Measurements from ENCODE around the gene BNC2. TPM values are rescaled to one million over a fixed set of nuclear protein-coding genes. Genes with fewer than 3 reads are reported as not detected.
"Not testable (repeated sequence)": the region's sequence is repeated elsewhere in the genome, so short reads cannot be mapped to it uniquely, and the experiment has no call there.

Gene BNC2
- total and polyA plus RNA-seq, 2 of the 4 experiments (the other 2 are of a cell fraction) = 15.5 to 45.2 TPM

GRCh38 chr9:16539626-16540025 is 330.8 kb downstream of the BNC2 start:
- H3K9me3 ChIP-seq (ENCODE audit: control insufficient read depth, insufficient read depth, low read length); BruUV-seq (replicated peaks); H3K56ac ChIP-seq (ENCODE audit: extremely low read depth, insufficient read depth, low read length); ATAC-seq (ENCODE audit: low read depth); H3K4ac ChIP-seq (ENCODE audit: low read depth, low read length); H3K23ac ChIP-seq (ENCODE audit: low read depth, low read length); H2BK20ac ChIP-seq (ENCODE audit: low read depth, low read length); H2AFZ ChIP-seq (replicated peaks; ENCODE audit: low read length, poor library complexity); CTCF ChIA-PET; H2AK5ac ChIP-seq (ENCODE audit: low read depth, low read length); H3K4me3 ChIP-seq (ENCODE audit: insufficient read depth, low read depth, low read length); H3K27me3 ChIP-seq (ENCODE audit: control insufficient read depth, insufficient read depth, low read length); H3K27ac ChIP-seq (ENCODE audit: insufficient read depth, low read length); POLR2A ChIA-PET (ENCODE audit: unreplicated experiment); H2BK5ac ChIP-seq (ENCODE audit: low read depth, low read length, poor library complexity, severe bottlenecking); H4K8ac ChIP-seq (ENCODE audit: low read depth in 2 of 2, low read length in 2 of 2); H2AK9ac ChIP-seq (replicated peaks; ENCODE audit: low read depth, low read length, poor library complexity); H4K91ac ChIP-seq (ENCODE audit: insufficient read depth, low read depth, low read length); H3K14ac ChIP-seq (replicated peaks; ENCODE audit: low read depth, low read length); H3K4me2 ChIP-seq (ENCODE audit: low read depth, low read length); dilution Hi-C loops (cut with HindIII; ENCODE audit: low sequenced_read_pairs, unreplicated experiment); H4K20me1 ChIP-seq (ENCODE audit: insufficient read depth, low read length); H2BK15ac ChIP-seq (ENCODE audit: low read depth, low read length); H3K36me3 ChIP-seq (ENCODE audit: control insufficient read depth, insufficient read depth, low read length); H3K18ac ChIP-seq (ENCODE audit: low read depth, low read length); in situ Hi-C loops (cut with MboI; ENCODE audit: low sequenced_read_pairs); H3K9ac ChIP-seq (ENCODE audit: low read depth, low read length); DNase-seq; H4K5ac ChIP-seq (ENCODE audit: low read depth, low read length); H3K9me1 ChIP-seq (ENCODE audit: insufficient read depth, low read length); H2BK120ac ChIP-seq (ENCODE audit: low read depth, low read length): not testable (repeated sequence)
- Histone ChIP-seq H3K79me1 (ENCODE audit: low read depth in 1 of 2, low read length in 2 of 2) (peaks cover 18 to 35% of the 10 kb centered on the region in 2 experiments), H3K4me1 (ENCODE audit: control insufficient read depth, insufficient read depth, low read length) (peaks cover 11% of the 10 kb centered on the region)
- intact Hi-C loops (cut with micrococcal nuclease) = loop anchor here (10.0 kb wide), 1 partner anchor 925 kb away; no protein-coding TSS in a partner anchor
- WGBS, 2 experiments (ENCODE audit: extremely low coverage in 2 of 2, insufficient read length in 1 of 2) = no CpG with 5 or more reads among the region's 1 CpG
